Measurements from ENCODE around the gene PNO1. TPM values are rescaled to one million over a fixed set of nuclear protein-coding genes. Genes with fewer than 3 reads are reported as not detected.

Gene PNO1
- total RNA-seq, 1 donor from 2014 or later: 10.3 TPM

- H3K4me1 Mint-ChIP-seq (ENCODE audit: unreplicated experiment): peaks cover 2% of the 10 kb centered on the region
- no peaks in the 10 kb centered on the region for H3K9me3 Mint-ChIP-seq (ENCODE audit: unreplicated experiment)
- DNase-seq (ENCODE audit: extremely low spot score, unreplicated experiment): no peak
- no peaks in the 10 kb centered on the region for H3K36me3 Mint-ChIP-seq (ENCODE audit: unreplicated experiment)
- H3K27me3 Mint-ChIP-seq (ENCODE audit: unreplicated experiment): peaks cover 19% of the 10 kb centered on the region
- no peak for TF ChIP-seq CTCF (IDR thresholded peaks at IDR 0.05)
- no peak overlapping the region for H3K4me3 Mint-ChIP-seq (ENCODE audit: unreplicated experiment)
- H3K27ac Mint-ChIP-seq (ENCODE audit: unreplicated experiment): no peak overlapping the region
Observed at GRCh38 chr2:68118816-68119215, 38.9 kb upstream of the PNO1 start.

- DNase-seq (ENCODE audit: extremely low spot score, unreplicated experiment): no peak
- Mint-ChIP-seq H3K27me3 (ENCODE audit: unreplicated experiment) (peaks cover 19% of the 10 kb centered on the region), H3K4me1 (ENCODE audit: unreplicated experiment) (peaks cover 2% of the 10 kb centered on the region), H3K9me3 (ENCODE audit: unreplicated experiment) (no peaks in the 10 kb centered on the region), H3K27ac (ENCODE audit: unreplicated experiment) (no peak overlapping the region), H3K36me3 (ENCODE audit: unreplicated experiment) (no peaks in the 10 kb centered on the region), H3K4me3 (ENCODE audit: unreplicated experiment) (no peak overlapping the region)
- TF ChIP-seq CTCF (IDR thresholded peaks at IDR 0.05): no peak
Observed at GRCh38 chr2:68119504-68119903, 38.2 kb upstream of the PNO1 start.

- Mint-ChIP-seq H3K27me3 (ENCODE audit: unreplicated experiment) (peaks cover 14% of the 10 kb centered on the region), H3K9me3 (ENCODE audit: unreplicated experiment) (no peaks in the 10 kb centered on the region), H3K4me1 (ENCODE audit: unreplicated experiment) (peaks cover 2% of the 10 kb centered on the region), H3K36me3 (ENCODE audit: unreplicated experiment) (no peaks in the 10 kb centered on the region), H3K4me3 (ENCODE audit: unreplicated experiment) (peak overlapping the region; percentile 39), H3K27ac (ENCODE audit: unreplicated experiment) (no peak overlapping the region)
- peak; percentile 94 for DNase-seq (ENCODE audit: extremely low spot score, unreplicated experiment)
- TF ChIP-seq CTCF (IDR thresholded peaks at IDR 0.05): peak; percentile 97
Observed at GRCh38 chr2:68121873-68122679, 35.6 kb upstream of the PNO1 start.

GRCh38 chr2:68122680-68122964 lies 35.1 kb upstream of the PNO1 start:
- Mint-ChIP-seq H3K36me3 (ENCODE audit: unreplicated experiment) (no peaks in the 10 kb centered on the region), H3K27ac (ENCODE audit: unreplicated experiment) (no peak overlapping the region), H3K27me3 (ENCODE audit: unreplicated experiment) (peaks cover 10% of the 10 kb centered on the region), H3K9me3 (ENCODE audit: unreplicated experiment) (no peaks in the 10 kb centered on the region), H3K4me1 (ENCODE audit: unreplicated experiment) (peaks cover 2% of the 10 kb centered on the region), H3K4me3 (ENCODE audit: unreplicated experiment) (peak overlapping the region; percentile 39)
- no peak for DNase-seq (ENCODE audit: extremely low spot score, unreplicated experiment)
- no peak for TF ChIP-seq CTCF (IDR thresholded peaks at IDR 0.05)

GRCh38 chr2:68124321-68124720 lies 33.4 kb upstream of the PNO1 start:
- peaks cover 2% of the 10 kb centered on the region for H3K4me1 Mint-ChIP-seq (ENCODE audit: unreplicated experiment)
- no peaks in the 10 kb centered on the region for H3K9me3 Mint-ChIP-seq (ENCODE audit: unreplicated experiment)
- no peak for DNase-seq (ENCODE audit: extremely low spot score, unreplicated experiment)

More at GRCh38 chr2:68124321-68124720, 33.4 kb upstream of the PNO1 start:
- Mint-ChIP-seq H3K27me3 (ENCODE audit: unreplicated experiment) (peaks cover 4% of the 10 kb centered on the region), H3K4me3 (ENCODE audit: unreplicated experiment) (no peak overlapping the region), H3K27ac (ENCODE audit: unreplicated experiment) (no peak overlapping the region), H3K36me3 (ENCODE audit: unreplicated experiment) (peaks cover 4% of the 10 kb centered on the region)
- no peak for TF ChIP-seq CTCF (IDR thresholded peaks at IDR 0.05)

Data from osteocyte (in vitro differentiated cells).